ENCODE results near the gene FAM120A.

FAM120A gene

GRCh38 chr9:93546356-93546755, 94.9 kb downstream of the FAM120A start:
- Histone ChIP-seq H3K9me3 (ENCODE audit: control extremely low read depth in 1 of 5, control insufficient read depth in 4 of 5, insufficient read depth in 2 of 5, low read depth in 1 of 5, low read length in 4 of 5) (no peaks in the 10 kb centered on the region), H3K36me3 (ENCODE audit: control insufficient read depth in 4 of 4, insufficient read depth in 4 of 4, low read length in 3 of 4) (peaks cover 17 to 74% (median 40%) of the 10 kb centered on the region in 4 experiments), H3K27ac (ENCODE audit: insufficient read depth in 1 of 2, low read depth in 1 of 2, low read length in 2 of 2, poor library complexity in 1 of 2, severe bottlenecking in 2 of 2) (no peak overlapping the region), H3K27me3 (replicated peaks in 2 of 5; ENCODE audit: control insufficient read depth in 4 of 5, insufficient read depth in 5 of 5, low read length in 4 of 5) (no peaks in the 10 kb centered on the region), H3K4me3 (ENCODE audit: control insufficient read depth in 1 of 7, extremely low read depth in 1 of 7, insufficient read depth in 4 of 7, low read depth in 2 of 7, low read length in 6 of 7) (no peak overlapping the region), H3K4me1 (ENCODE audit: control extremely low read depth in 1 of 4, control insufficient read depth in 4 of 4, insufficient read depth in 4 of 4, low read length in 3 of 4) (no peaks in the 10 kb centered on the region)
- whole genome bisulfite sequencing (ENCODE audit: insufficient coverage): 98% methylated on average over 9 of the region's 11 CpGs
- POLR2A ChIA-PET: no interaction called here
- CTCF ChIA-PET: interaction anchor here (2.0 kb wide), 1 partner anchor 20 kb away, joined by 7 read pairs; no protein-coding TSS in a partner anchor
- DNase-seq: no peak

GRCh38 chr9:93549611-93550010, 98.1 kb downstream of the FAM120A start:
- ChIA-PET CTCF (interaction anchor here (2.7 kb wide), 1 partner anchor 17 kb away, joined by 9 read pairs; no protein-coding TSS in a partner anchor), POLR2A (no interaction called here)
- peaks cover 17 to 75% (median 45%) of the 10 kb centered on the region in 4 experiments for H3K36me3 ChIP-seq (ENCODE audit: control insufficient read depth in 4 of 4, insufficient read depth in 4 of 4, low read length in 3 of 4)

GRCh38 chr9:93552923-93553322, 101.4 kb downstream of the FAM120A start:
- Histone ChIP-seq H3K9me3 (ENCODE audit: control extremely low read depth in 1 of 5, control insufficient read depth in 4 of 5, insufficient read depth in 2 of 5, low read depth in 1 of 5, low read length in 4 of 5) (no peaks in the 10 kb centered on the region), H3K36me3 (ENCODE audit: control insufficient read depth in 4 of 4, insufficient read depth in 4 of 4, low read length in 3 of 4) (peaks cover 17 to 74% (median 47%) of the 10 kb centered on the region in 4 experiments), H3K27me3 (replicated peaks in 2 of 5; ENCODE audit: control insufficient read depth in 4 of 5, insufficient read depth in 5 of 5, low read length in 4 of 5) (no peaks in the 10 kb centered on the region), H3K4me1 (ENCODE audit: control extremely low read depth in 1 of 4, control insufficient read depth in 4 of 4, insufficient read depth in 4 of 4, low read length in 3 of 4) (no peaks in the 10 kb centered on the region), H3K4me3 (ENCODE audit: control insufficient read depth in 1 of 7, extremely low read depth in 1 of 7, insufficient read depth in 4 of 7, low read depth in 2 of 7, low read length in 6 of 7) (no peak overlapping the region), H3K27ac (ENCODE audit: insufficient read depth in 1 of 2, low read depth in 1 of 2, low read length in 2 of 2, poor library complexity in 1 of 2, severe bottlenecking in 2 of 2) (no peak overlapping the region)
- CTCF ChIA-PET: interaction anchor here (0.5 to 1.1 kb wide), 2 partner anchors 13 to 242 kb away, joined by 3 read pairs; no protein-coding TSS in a partner anchor
- 100% methylated on average over 1 of the region's 1 CpG for WGBS (ENCODE audit: insufficient coverage)
- DNase-seq: no peak
- POLR2A ChIA-PET: no interaction called here

More at GRCh38 chr9:93549611-93550010, 98.1 kb downstream of the FAM120A start:
- H3K27me3 ChIP-seq (replicated peaks in 2 of 5; ENCODE audit: control insufficient read depth in 4 of 5, insufficient read depth in 5 of 5, low read length in 4 of 5): no peaks in the 10 kb centered on the region
- no peaks in the 10 kb centered on the region for H3K9me3 ChIP-seq (ENCODE audit: control extremely low read depth in 1 of 5, control insufficient read depth in 4 of 5, insufficient read depth in 2 of 5, low read depth in 1 of 5, low read length in 4 of 5)
- no peak overlapping the region for H3K4me3 ChIP-seq (ENCODE audit: control insufficient read depth in 1 of 7, extremely low read depth in 1 of 7, insufficient read depth in 4 of 7, low read depth in 2 of 7, low read length in 6 of 7)
- no peak for DNase-seq
- 95% methylated on average over 4 of the region's 5 CpGs for WGBS (ENCODE audit: insufficient coverage)
- H3K4me1 ChIP-seq (ENCODE audit: control extremely low read depth in 1 of 4, control insufficient read depth in 4 of 4, insufficient read depth in 4 of 4, low read length in 3 of 4): no peaks in the 10 kb centered on the region
- no peak overlapping the region for H3K27ac ChIP-seq (ENCODE audit: insufficient read depth in 1 of 2, low read depth in 1 of 2, low read length in 2 of 2, poor library complexity in 1 of 2, severe bottlenecking in 2 of 2)

GRCh38 chr9:93555370-93555769, 103.9 kb downstream of the FAM120A start:
- no peak for DNase-seq
- Histone ChIP-seq H3K27me3 (replicated peaks in 2 of 5; ENCODE audit: control insufficient read depth in 4 of 5, insufficient read depth in 5 of 5, low read length in 4 of 5) (no peaks in the 10 kb centered on the region), H3K9me3 (ENCODE audit: control extremely low read depth in 1 of 5, control insufficient read depth in 4 of 5, insufficient read depth in 2 of 5, low read depth in 1 of 5, low read length in 4 of 5) (no peaks in the 10 kb centered on the region), H3K4me3 (ENCODE audit: control insufficient read depth in 1 of 7, extremely low read depth in 1 of 7, insufficient read depth in 4 of 7, low read depth in 2 of 7, low read length in 6 of 7) (no peak overlapping the region), H3K4me1 (ENCODE audit: control extremely low read depth in 1 of 4, control insufficient read depth in 4 of 4, insufficient read depth in 4 of 4, low read length in 3 of 4) (no peaks in the 10 kb centered on the region), H3K27ac (ENCODE audit: insufficient read depth in 1 of 2, low read depth in 1 of 2, low read length in 2 of 2, poor library complexity in 1 of 2, severe bottlenecking in 2 of 2) (no peak overlapping the region), H3K36me3 (ENCODE audit: control insufficient read depth in 4 of 4, insufficient read depth in 4 of 4, low read length in 3 of 4) (peaks cover 20 to 80% (median 62%) of the 10 kb centered on the region in 4 experiments)
- CTCF ChIA-PET: interaction anchor here (2.4 kb wide), 1 partner anchor 11 kb away, joined by 13 read pairs; no protein-coding TSS in a partner anchor
- POLR2A ChIA-PET: no interaction called here
- 96% methylated on average over 4 of the region's 4 CpGs for WGBS (ENCODE audit: insufficient coverage)

GRCh38 chr9:93557366-93558137, 106.1 kb downstream of the FAM120A start:
- ChIA-PET POLR2A (interaction anchor here (1.7 kb wide), 1 partner anchor 9 kb away, joined by 4 read pairs; no protein-coding TSS in a partner anchor), CTCF (interaction anchor here (2.4 kb wide), 1 partner anchor 9 kb away, joined by 13 read pairs; no protein-coding TSS in a partner anchor)
- H3K4me3 ChIP-seq (ENCODE audit: control insufficient read depth in 1 of 7, extremely low read depth in 1 of 7, insufficient read depth in 4 of 7, low read depth in 2 of 7, low read length in 6 of 7): no peak overlapping the region
- 99% methylated on average over 9 of the region's 15 CpGs for WGBS (ENCODE audit: insufficient coverage)
- no peaks in the 10 kb centered on the region for H3K4me1 ChIP-seq (ENCODE audit: control extremely low read depth in 1 of 4, control insufficient read depth in 4 of 4, insufficient read depth in 4 of 4, low read length in 3 of 4)
- no peak overlapping the region for H3K27ac ChIP-seq (ENCODE audit: insufficient read depth in 1 of 2, low read depth in 1 of 2, low read length in 2 of 2, poor library complexity in 1 of 2, severe bottlenecking in 2 of 2)
- H3K9me3 ChIP-seq (ENCODE audit: control extremely low read depth in 1 of 5, control insufficient read depth in 4 of 5, insufficient read depth in 2 of 5, low read depth in 1 of 5, low read length in 4 of 5): no peaks in the 10 kb centered on the region
- no peaks in the 10 kb centered on the region for H3K27me3 ChIP-seq (replicated peaks in 2 of 5; ENCODE audit: control insufficient read depth in 4 of 5, insufficient read depth in 5 of 5, low read length in 4 of 5)
- no peak for DNase-seq
- H3K36me3 ChIP-seq (ENCODE audit: control insufficient read depth in 4 of 4, insufficient read depth in 4 of 4, low read length in 3 of 4): peaks cover 14 to 79% (median 61%) of the 10 kb centered on the region in 4 experiments

DNA sequence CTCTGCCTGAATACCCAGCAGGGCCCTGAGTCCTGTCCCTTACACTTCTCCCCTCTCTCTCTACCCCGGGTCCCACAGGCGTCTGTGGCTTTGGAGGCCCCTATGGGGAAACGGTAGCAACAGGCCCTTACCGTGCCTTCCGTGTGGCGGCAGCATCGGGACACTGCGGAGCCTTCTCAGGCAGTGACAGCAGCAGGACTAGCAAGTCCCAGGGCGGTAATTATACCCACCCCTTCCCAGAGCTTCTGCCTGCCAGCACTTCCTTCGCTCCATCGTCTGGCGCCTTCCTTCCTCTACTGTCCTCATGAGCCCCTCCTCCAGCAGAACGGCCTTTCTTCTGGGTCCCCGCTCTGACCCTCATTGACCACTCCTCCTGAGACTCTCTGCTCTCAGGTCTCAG, 107.0 kb downstream of the FAM120A start:
- H3K27me3 ChIP-seq (replicated peaks in 2 of 5; ENCODE audit: control insufficient read depth in 4 of 5, insufficient read depth in 5 of 5, low read length in 4 of 5): no peaks in the 10 kb centered on the region
- WGBS (ENCODE audit: insufficient coverage): 98% methylated on average over 13 of the region's 14 CpGs
- H3K4me3 ChIP-seq (ENCODE audit: control insufficient read depth in 1 of 7, extremely low read depth in 1 of 7, insufficient read depth in 4 of 7, low read depth in 2 of 7, low read length in 6 of 7): no peak overlapping the region
- no peaks in the 10 kb centered on the region for H3K4me1 ChIP-seq (ENCODE audit: control extremely low read depth in 1 of 4, control insufficient read depth in 4 of 4, insufficient read depth in 4 of 4, low read length in 3 of 4)
- no peak overlapping the region for H3K27ac ChIP-seq (ENCODE audit: insufficient read depth in 1 of 2, low read depth in 1 of 2, low read length in 2 of 2, poor library complexity in 1 of 2, severe bottlenecking in 2 of 2)
- DNase-seq: no peak
- peaks cover 13 to 77% (median 62%) of the 10 kb centered on the region in 4 experiments for H3K36me3 ChIP-seq (ENCODE audit: control insufficient read depth in 4 of 4, insufficient read depth in 4 of 4, low read length in 3 of 4)
- no peaks in the 10 kb centered on the region for H3K9me3 ChIP-seq (ENCODE audit: control extremely low read depth in 1 of 5, control insufficient read depth in 4 of 5, insufficient read depth in 2 of 5, low read depth in 1 of 5, low read length in 4 of 5)
- ChIA-PET CTCF (interaction anchor here (1.2 kb wide), 2 partner anchors 13 to 38 kb away, joined by 3 read pairs; no protein-coding TSS in a partner anchor), POLR2A (no interaction called here)

- Histone ChIP-seq H3K4me3 (ENCODE audit: control insufficient read depth in 1 of 7, extremely low read depth in 1 of 7, insufficient read depth in 4 of 7, low read depth in 2 of 7, low read length in 6 of 7) (no peak overlapping the region), H3K36me3 (ENCODE audit: control insufficient read depth in 4 of 4, insufficient read depth in 4 of 4, low read length in 3 of 4) (peaks cover 19 to 75% (median 55%) of the 10 kb centered on the region in 4 experiments), H3K4me1 (ENCODE audit: control extremely low read depth in 1 of 4, control insufficient read depth in 4 of 4, insufficient read depth in 4 of 4, low read length in 3 of 4) (peaks cover 0 to under 1% (median under 1%) of the 10 kb centered on the region in 4 experiments), H3K27me3 (replicated peaks in 2 of 5; ENCODE audit: control insufficient read depth in 4 of 5, insufficient read depth in 5 of 5, low read length in 4 of 5) (no peaks in the 10 kb centered on the region), H3K9me3 (ENCODE audit: control extremely low read depth in 1 of 5, control insufficient read depth in 4 of 5, insufficient read depth in 2 of 5, low read depth in 1 of 5, low read length in 4 of 5) (no peaks in the 10 kb centered on the region), H3K27ac (ENCODE audit: insufficient read depth in 1 of 2, low read depth in 1 of 2, low read length in 2 of 2, poor library complexity in 1 of 2, severe bottlenecking in 2 of 2) (no peak overlapping the region)
- DNase-seq: no peak
- 100% methylated on average over 2 of the region's 5 CpGs for WGBS (ENCODE audit: insufficient coverage)
- CTCF ChIA-PET: interaction anchor here (0.8 kb wide), 2 partner anchors 11 to 18 kb away, joined by 3 to 4 read pairs; no protein-coding TSS in a partner anchor
- POLR2A ChIA-PET: no interaction called here
These were observed 109.5 kb downstream of the FAM120A start for GRCh38 chr9:93560991-93561390.

All from common myeloid progenitor, CD34-positive (primary cell).